Activated naive CD4-positive, alpha-beta T cell (primary cell): ENCODE measurements around the gene NPR2.

Experiments
- DNase-seq, 4 experiments: peaks; one replicate each; lab custom pipeline; 2025; lab: John Stamatoyannopoulos, UW

Gene NPR2

GRCh38 chr9:35791297-35791921 lies at the start of gene NPR2:
TSS of gene NPR2 (plus strand) at chr9:35791591. CDS start at chr9:35792409, 818 bp downstream.
- no peak for DNase-seq

GRCh38 chr9:35741740-35742139 lies 49.7 kb upstream of the NPR2 start:
- no peak for DNase-seq

GRCh38 chr9:35743452-35743851 lies 47.9 kb upstream of the NPR2 start:
- DNase-seq, result no peak

DNA sequence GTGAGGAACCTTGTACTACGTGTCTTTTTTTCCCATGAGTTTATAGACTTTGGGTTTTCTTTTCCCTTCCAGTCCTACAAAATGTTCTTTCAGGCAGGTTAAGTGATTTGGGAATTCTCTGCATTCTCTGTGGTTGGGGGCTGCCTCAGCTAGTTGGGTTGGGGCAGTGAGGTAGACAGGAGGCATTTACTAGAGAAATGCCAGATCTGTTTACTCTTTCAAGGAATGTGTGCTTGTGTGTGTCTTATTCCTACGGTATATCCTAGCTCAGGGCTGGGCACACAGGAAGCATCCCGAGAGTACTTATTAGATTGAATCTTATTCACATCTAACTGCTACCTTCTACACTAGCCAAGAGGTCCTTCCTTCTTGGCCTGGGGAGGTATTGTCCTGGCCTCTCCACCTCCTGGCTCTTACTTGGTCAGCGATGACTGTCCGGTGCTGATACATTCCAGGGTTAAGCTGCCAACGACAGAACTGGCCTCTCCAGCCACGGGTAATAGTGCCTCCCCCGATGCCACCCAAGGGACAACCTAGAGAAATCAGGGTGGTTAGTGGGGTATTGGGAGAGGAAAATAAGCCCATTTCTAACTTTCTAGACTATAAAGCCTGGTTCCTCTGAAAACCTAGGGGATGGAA lies 47.4 kb upstream of the NPR2 start:
- no peak for DNase-seq

GRCh38 chr9:35745569-35745968 lies 45.8 kb upstream of the NPR2 start:
- DNase-seq, result no peak

DNA sequence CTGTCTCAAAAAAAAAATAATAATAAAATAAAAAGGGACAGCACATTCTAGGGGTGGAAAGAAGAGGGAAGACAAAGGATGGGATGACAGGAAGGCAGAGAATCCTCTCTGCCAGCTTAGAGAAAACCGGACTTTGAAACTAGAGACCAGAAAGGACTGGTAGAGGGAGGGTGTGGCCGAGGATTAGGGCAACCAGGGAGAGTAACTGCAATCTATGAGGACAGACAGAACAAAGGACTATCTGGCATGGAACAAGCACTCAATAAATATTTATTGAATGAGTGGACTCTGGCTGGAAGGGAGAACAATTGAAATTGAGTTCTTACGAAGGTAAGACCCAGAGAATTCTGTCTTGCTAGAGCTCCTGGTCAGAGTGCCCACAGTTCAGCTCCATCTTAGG lies 44.8 kb upstream of the NPR2 start:
- no peak for DNase-seq

GRCh38 chr9:35748242-35748857 lies 43.0 kb upstream of the NPR2 start:
- no peak for DNase-seq

GRCh38 chr9:35748858-35749514 lies 42.4 kb upstream of the NPR2 start, which contains the start of the genes GBA2 and RGP1:
TSS of gene GBA2 (minus strand) at chr9:35749228. CDS start at chr9:35748704, 524 bp downstream.
TSS of gene RGP1 (plus strand) at chr9:35749287. CDS start at chr9:35749756, 469 bp downstream.
- peak; percentile 28 to 51 (median 35) for DNase-seq

GRCh38 chr9:35749515-35750255 lies 41.7 kb upstream of the NPR2 start:
- DNase-seq, result peak in 1 of 4 experiments; percentile 24

DNA sequence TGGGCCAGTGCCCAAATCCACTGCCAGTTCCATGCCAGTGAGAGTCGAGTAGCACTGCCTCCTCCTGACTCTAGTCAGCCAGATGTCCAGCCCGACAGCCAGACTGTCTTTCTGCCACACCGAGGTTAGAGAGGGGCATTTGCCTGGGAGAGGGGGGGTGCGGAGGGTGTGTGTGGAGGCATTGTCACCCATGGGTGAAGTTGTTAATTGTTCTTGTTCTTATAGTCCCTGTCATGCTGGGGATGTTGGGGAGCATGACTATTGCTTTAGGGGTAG lies 41.2 kb upstream of the NPR2 start:
- DNase-seq, result no peak

DNA sequence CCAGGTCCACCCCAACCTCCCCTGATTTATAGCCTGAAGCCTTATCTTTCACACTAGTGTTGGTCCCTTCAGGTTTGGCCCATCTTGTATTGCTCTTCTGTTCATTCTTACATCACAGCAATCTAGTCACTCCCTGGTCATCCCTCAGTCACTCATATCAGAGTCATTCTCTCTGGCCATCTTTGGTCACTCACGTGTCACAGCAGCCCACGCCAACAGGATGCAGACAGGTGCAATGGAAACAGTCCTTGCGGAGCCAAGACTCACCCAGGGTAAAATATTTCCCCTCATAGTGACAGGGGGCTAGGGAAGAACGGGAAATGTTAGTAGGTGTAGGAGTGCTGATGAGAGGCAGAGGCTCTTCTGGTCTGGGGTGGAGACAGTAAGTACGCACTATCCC lies 37.9 kb upstream of the NPR2 start:
- DNase-seq, result no peak

GRCh38 chr9:35754264-35754663 lies 37.1 kb upstream of the NPR2 start, which contains the start of gene MSMP:
TSS of gene MSMP (minus strand) at chr9:35754276. CDS start at chr9:35754129, 147 bp downstream.
- DNase-seq, result no peak

GRCh38 chr9:35755071-35755470 lies 36.3 kb upstream of the NPR2 start:
- DNase-seq, result no peak

- peak; percentile 39 to 73 (median 64) for DNase-seq
Measured at GRCh38 chr9:35756275-35757225, 34.8 kb upstream of the NPR2 start.

GRCh38 chr9:35757226-35757891 lies 34.0 kb upstream of the NPR2 start:
- DNase-seq, result no peak

DNA sequence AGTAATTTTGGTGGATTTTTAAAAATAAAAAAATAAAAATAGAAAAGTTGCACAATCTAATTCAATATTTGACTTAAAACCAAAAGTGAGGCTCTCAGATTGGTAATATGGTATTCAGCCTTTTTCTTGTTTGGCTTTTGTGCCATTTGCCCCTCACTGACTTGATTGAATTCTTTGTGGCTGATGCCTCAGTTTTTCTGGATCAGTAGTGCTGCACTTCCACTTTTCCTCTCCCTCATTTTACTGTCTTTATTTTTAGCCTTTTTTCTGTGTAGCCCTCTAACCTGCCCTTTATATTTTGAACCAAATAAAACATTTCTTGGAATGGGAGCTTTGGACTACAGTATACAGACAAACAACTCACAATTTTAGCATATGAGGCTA lies 33.5 kb upstream of the NPR2 start:
- no peak for DNase-seq

GRCh38 chr9:35758475-35759050 lies 32.8 kb upstream of the NPR2 start:
- DNase-seq, result no peak

DNA sequence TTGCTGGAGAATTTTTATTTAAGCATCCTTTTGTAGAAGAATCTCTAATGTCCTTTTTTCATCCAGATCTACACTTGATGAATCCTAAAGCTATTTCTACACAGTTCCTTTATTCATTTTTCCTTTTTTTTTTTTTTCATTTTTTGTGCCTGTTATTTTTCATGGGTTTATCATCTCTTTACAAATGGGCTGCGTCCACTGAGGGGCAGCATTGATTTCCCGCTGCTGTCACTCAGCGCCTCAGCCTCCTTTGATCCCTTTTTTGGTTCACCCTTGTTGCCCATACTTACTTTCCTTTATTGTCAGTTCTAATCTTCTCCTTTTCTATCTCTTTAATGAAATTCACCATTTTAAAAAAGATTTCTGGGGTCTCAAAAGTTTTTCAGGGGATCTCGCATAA lies 31.6 kb upstream of the NPR2 start:
- no peak for DNase-seq

GRCh38 chr9:35760651-35761050 lies 30.7 kb upstream of the NPR2 start:
- DNase-seq, result no peak

DNA sequence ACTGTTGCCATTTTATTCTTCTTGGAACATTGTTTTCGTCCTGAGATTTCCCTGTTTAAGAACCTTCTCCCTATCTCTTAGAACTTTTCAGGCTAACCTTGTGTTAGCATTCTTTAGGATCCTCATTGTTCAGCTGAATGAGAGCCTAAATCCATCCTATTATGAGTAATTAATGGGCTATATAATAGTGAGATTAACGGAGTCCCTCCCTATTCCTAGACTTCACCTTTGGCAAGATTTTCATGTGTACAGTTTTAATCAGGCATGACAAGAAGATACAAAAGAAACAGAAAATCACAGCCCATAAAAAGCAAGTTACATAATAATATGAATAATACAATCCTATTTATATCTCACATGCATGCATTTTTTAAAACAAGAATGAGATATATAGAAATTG lies 28.2 kb upstream of the NPR2 start:
- no peak for DNase-seq
